Neural progenitor cell (in vitro differentiated cells): ENCODE data around the gene FSTL4. TPM values are rescaled to one million over a fixed set of nuclear protein-coding genes. Genes with fewer than 3 reads are reported as not detected.
A peak's percentile ranks its signal among the peaks of the same experiment; 100 is the strongest.

Experiments
- DNase-seq: peaks from one replicate; pipeline ENCODE4 v3.0.0-alpha.2; 2016; ENCODE audit warnings: low spot score
- H2AFZ ChIP-seq: fragments of 200-600 bp; sonication (generic); replicated peaks from 2 replicates; pipeline ENCODE4 v1.6.1; 2016; ENCODE audit warnings: antibody characterized with exemption
- H3F3A ChIP-seq: fragments of 200-600 bp; sonication (generic); 2 replicates; pipeline ENCODE4 v1.6.1; 2016; ENCODE audit warnings: antibody characterized with exemption, low read depth
- H3K27ac ChIP-seq: fragments of 200-600 bp; sonication (generic); 2 replicates; pipeline ENCODE4 v1.5.1; 2016; ENCODE audit warnings: mild to moderate bottlenecking
- H3K27me3 ChIP-seq: fragments of 200-600 bp; sonication (generic); 2 replicates; pipeline ENCODE4 v1.6.1; 2016; ENCODE audit warnings: mild to moderate bottlenecking, moderate library complexity
- H3K36me3 ChIP-seq: fragments of 200-600 bp; sonication (generic); 2 replicates; pipeline ENCODE4 v1.5.1; 2016
- H3K4me1 ChIP-seq: fragments of 200-600 bp; sonication (generic); 2 replicates; pipeline ENCODE4 v1.6.1; 2016; ENCODE audit warnings: mixed run types
- H3K4me2 ChIP-seq: fragments of 200-600 bp; sonication (generic); 2 replicates; pipeline ENCODE4 v1.6.1; 2016
- H3K4me3 ChIP-seq: fragments of 200-600 bp; sonication (generic); 2 replicates; pipeline ENCODE4 v1.5.1; 2016
- H3K79me2 ChIP-seq: fragments of 200-600 bp; sonication (generic); 2 replicates; pipeline ENCODE4 v1.6.1; 2016; ENCODE audit warnings: low read depth
- H3K9ac ChIP-seq: fragments of 200-600 bp; sonication (generic); 2 replicates; pipeline ENCODE4 v1.6.1; 2016
- H3K9me3 ChIP-seq: fragments of 200-600 bp; sonication (generic); 2 replicates; pipeline ENCODE4 v1.5.1; 2016; ENCODE audit warnings: low read depth
- H4K20me1 ChIP-seq: fragments of 200-600 bp; sonication (generic); 2 replicates; pipeline ENCODE4 v1.6.1; 2016; ENCODE audit warnings: low read depth
- H3K27ac Mint-ChIP-seq: 3 replicates; pipeline ENCODE4 v1.8.0; 2021; ENCODE audit warnings: mixed read lengths
- H3K27me3 Mint-ChIP-seq: 2 replicates; pipeline ENCODE4 v1.8.0; 2022; ENCODE audit warnings: low read depth, mild to moderate bottlenecking, inconsistent platforms, moderate library complexity, mixed read lengths; ENCODE audit not compliant: insufficient read depth
- H3K36me3 Mint-ChIP-seq: 3 replicates; pipeline ENCODE4 v1.8.0; 2021; ENCODE audit warnings: mixed read lengths
- H3K4me1 Mint-ChIP-seq: 3 replicates; pipeline ENCODE4 v1.8.0; 2021; ENCODE audit warnings: mixed read lengths
- H3K4me3 Mint-ChIP-seq: 3 replicates; pipeline ENCODE4 v1.8.0; 2021; ENCODE audit warnings: mild to moderate bottlenecking, moderate library complexity, mixed read lengths
- H3K9me3 Mint-ChIP-seq: 3 replicates; pipeline ENCODE4 v1.8.0; 2020; ENCODE audit warnings: mixed read lengths
- EZH2 ChIP-seq: fragments of 200-600 bp; sonication (generic); IDR thresholded peaks from 2 replicates; pipeline ENCODE4 v1.6.1; 2017; ENCODE audit warnings: antibody characterized with exemption, mild to moderate bottlenecking, moderate library complexity
- EZH2phosphoT487 ChIP-seq: fragments of 200-600 bp; sonication (generic); IDR thresholded peaks from 2 replicates; pipeline ENCODE4 v1.6.1; 2017; ENCODE audit warnings: antibody characterized with exemption
- total RNA-seq: library from RNA; depleted of rRNA; stranded (reverse); fragments of >200 nt; gene quantifications from 2 replicates; pipeline ENCODE4 v1.2.3, GENCODE V29; 2015; ENCODE audit warnings: low replicate concordance
- TF ChIP-seq, protein P1 (sequence below): fragments of 200-600 bp; sonication (generic); IDR thresholded peaks from 2 replicates; pipeline ENCODE4 v1.5.1; 2017; ENCODE audit warnings: antibody characterized with exemption, mild to moderate bottlenecking

The FSTL4 gene
- total RNA-seq, 1 donor from 2014 or later, result 0.95 TPM

DNA sequence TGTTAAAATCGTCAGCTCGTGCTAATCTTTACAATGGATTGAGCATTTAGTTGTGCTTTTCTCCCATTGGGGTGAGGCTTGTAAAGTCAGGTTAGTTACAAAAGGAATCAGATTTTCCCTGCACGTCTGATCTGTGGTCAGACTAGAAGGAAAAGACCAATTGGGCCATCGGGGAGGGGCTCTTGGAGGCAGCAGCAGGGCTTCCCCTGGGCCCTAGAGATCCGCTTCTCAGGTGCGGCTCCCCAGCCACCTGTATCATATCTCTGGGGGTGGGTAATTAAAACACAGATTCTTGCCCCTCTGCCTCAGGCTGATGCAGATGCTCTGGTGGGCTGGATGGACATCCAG is 360.2 kb downstream of the FSTL4 start:
- Histone ChIP-seq H3K27ac (no peak overlapping the region), H3K9ac (no peak overlapping the region), H3K27me3 (no peaks in the 10 kb centered on the region), H3K4me2 (peak overlapping the region; percentile 38), H3K4me1 (peaks cover 17% of the 10 kb centered on the region), H4K20me1 (no peaks in the 10 kb centered on the region), H3K79me2 (no peaks in the 10 kb centered on the region), H2AFZ (peak overlapping the region; percentile 85), H3F3A (no peaks in the 10 kb centered on the region), H3K9me3 (no peaks in the 10 kb centered on the region), H3K36me3 (no peaks in the 10 kb centered on the region), H3K4me3 (no peak overlapping the region)
- no peaks in the 10 kb centered on the region for H3K9me3 Mint-ChIP-seq
- H3K27me3 Mint-ChIP-seq, result peaks cover 8% of the 10 kb centered on the region
- TF ChIP-seq EZH2phosphoT487, result no peak
- TF ChIP-seq, protein P1, sequence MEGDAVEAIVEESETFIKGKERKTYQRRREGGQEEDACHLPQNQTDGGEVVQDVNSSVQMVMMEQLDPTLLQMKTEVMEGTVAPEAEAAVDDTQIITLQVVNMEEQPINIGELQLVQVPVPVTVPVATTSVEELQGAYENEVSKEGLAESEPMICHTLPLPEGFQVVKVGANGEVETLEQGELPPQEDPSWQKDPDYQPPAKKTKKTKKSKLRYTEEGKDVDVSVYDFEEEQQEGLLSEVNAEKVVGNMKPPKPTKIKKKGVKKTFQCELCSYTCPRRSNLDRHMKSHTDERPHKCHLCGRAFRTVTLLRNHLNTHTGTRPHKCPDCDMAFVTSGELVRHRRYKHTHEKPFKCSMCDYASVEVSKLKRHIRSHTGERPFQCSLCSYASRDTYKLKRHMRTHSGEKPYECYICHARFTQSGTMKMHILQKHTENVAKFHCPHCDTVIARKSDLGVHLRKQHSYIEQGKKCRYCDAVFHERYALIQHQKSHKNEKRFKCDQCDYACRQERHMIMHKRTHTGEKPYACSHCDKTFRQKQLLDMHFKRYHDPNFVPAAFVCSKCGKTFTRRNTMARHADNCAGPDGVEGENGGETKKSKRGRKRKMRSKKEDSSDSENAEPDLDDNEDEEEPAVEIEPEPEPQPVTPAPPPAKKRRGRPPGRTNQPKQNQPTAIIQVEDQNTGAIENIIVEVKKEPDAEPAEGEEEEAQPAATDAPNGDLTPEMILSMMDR, result no peak
- no peak for TF ChIP-seq EZH2
- H3K4me3 Mint-ChIP-seq, result no peak overlapping the region
- H3K4me1 Mint-ChIP-seq, result peaks cover 28% of the 10 kb centered on the region
- peak overlapping the region; percentile 72 for H3K27ac Mint-ChIP-seq
- peak; percentile 25 for DNase-seq
- no peaks in the 10 kb centered on the region for H3K36me3 Mint-ChIP-seq

DNA sequence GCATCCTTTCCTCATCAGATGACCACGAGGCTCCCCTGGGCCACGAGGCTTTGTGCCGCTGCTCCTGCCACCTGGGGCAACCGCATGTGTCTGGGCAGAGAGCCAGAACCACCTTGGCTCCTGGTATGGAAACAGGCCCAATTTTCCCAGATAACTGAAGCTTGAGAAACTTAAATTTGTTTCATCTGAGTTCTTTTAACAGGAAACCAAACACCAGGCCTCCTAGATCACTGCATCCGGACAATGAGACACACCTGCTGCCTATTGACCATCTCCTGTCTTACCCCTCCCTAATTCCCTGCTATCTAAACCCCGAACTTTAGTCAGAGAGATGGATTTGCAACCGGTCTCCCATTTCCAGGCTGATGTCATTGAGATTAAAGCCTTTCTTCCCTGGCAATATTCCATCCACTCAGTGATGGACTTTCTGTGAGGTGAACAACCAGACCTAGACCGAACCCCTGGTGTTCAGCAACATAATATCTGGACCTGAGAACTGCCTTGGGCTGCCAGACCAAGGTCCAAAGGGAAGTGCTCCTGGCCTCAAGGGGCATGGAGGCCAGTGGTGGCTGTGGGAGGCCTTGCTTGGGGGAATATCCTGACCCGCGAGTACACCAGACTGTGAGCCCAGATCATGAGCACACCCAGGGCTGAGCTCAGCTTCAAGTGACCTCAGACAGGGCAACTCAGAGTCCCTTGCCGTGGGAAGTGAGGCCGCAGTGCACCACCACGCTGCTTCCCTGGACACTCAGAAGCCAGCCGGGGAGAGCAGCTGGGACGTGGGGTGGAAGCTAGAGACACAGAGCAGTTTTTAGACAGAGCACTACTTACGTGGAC is 360.8 kb downstream of the FSTL4 start:
- no peak for TF ChIP-seq EZH2phosphoT487
- Histone ChIP-seq H2AFZ (peak overlapping the region; percentile 85), H3K4me1 (peaks cover 17% of the 10 kb centered on the region), H3K36me3 (no peaks in the 10 kb centered on the region), H3K4me3 (no peak overlapping the region), H3K4me2 (peak overlapping the region; percentile 38), H3K9me3 (no peaks in the 10 kb centered on the region), H3F3A (no peaks in the 10 kb centered on the region), H3K27ac (no peak overlapping the region), H3K27me3 (no peaks in the 10 kb centered on the region), H4K20me1 (no peaks in the 10 kb centered on the region), H3K79me2 (no peaks in the 10 kb centered on the region), H3K9ac (no peak overlapping the region)
- H3K9me3 Mint-ChIP-seq, result no peaks in the 10 kb centered on the region
- no peaks in the 10 kb centered on the region for H3K36me3 Mint-ChIP-seq
- H3K27ac Mint-ChIP-seq, result peak overlapping the region; percentile 72
- no peak for DNase-seq
- no peak overlapping the region for H3K4me3 Mint-ChIP-seq
- H3K27me3 Mint-ChIP-seq, result peaks cover 8% of the 10 kb centered on the region
- peaks cover 28% of the 10 kb centered on the region for H3K4me1 Mint-ChIP-seq

DNA sequence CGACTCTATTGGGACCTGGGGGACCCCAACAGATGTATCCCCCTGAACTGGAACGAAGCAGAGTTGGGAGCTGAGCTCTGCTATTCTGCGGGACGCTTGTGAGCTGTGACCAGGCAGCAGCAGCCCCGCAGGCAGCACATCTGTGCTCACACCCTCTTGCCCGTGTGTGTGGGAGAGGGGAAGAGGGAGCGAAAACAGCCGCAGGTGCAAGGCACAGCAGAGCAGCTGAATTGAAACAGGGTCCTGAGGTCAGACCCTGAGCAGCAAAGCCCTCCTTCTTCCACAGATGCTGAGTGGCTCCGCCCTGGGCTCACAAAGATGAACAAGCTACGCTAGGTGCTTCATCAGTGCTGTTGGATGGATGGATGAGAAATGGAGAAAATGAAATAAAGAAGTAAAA is 361.8 kb downstream of the FSTL4 start:
- Mint-ChIP-seq H3K27ac (no peak overlapping the region), H3K4me3 (no peak overlapping the region), H3K9me3 (no peaks in the 10 kb centered on the region), H3K36me3 (no peaks in the 10 kb centered on the region), H3K4me1 (peaks cover 25% of the 10 kb centered on the region), H3K27me3 (peaks cover 10% of the 10 kb centered on the region)
- DNase-seq, result no peak
- H3K27me3 ChIP-seq, result no peaks in the 10 kb centered on the region
- no peak overlapping the region for H3K4me3 ChIP-seq
- H3K36me3 ChIP-seq, result no peaks in the 10 kb centered on the region
- H4K20me1 ChIP-seq, result no peaks in the 10 kb centered on the region
- H3K4me2 ChIP-seq, result no peak overlapping the region
- H3K27ac ChIP-seq, result no peak overlapping the region
- no peaks in the 10 kb centered on the region for H3K9me3 ChIP-seq
- peaks cover 8% of the 10 kb centered on the region for H3K4me1 ChIP-seq
- TF ChIP-seq EZH2, result no peak
- no peak for TF ChIP-seq EZH2phosphoT487
- no peaks in the 10 kb centered on the region for H3K79me2 ChIP-seq
- no peak overlapping the region for H3K9ac ChIP-seq
- no peaks in the 10 kb centered on the region for H3F3A ChIP-seq
- no peak overlapping the region for H2AFZ ChIP-seq

DNA sequence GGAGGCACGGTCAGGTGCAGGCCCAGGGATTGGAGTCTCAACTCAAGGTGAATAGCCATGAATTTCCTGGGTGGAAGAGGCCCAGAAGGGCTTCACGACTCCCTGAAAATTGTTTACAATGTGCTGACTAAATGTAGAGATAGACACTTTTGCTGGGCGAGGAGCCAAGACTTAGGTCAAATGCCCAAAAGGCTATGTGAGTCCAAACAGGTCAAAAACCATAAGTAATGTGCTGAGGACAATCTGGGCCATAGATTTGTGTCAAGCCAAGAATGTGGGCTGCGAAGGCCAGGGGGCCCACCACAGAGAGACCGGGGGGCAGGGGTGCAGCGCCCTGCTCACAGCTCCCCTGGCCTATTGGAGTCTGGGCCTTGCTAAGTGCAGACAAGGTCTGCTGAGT is 362.7 kb downstream of the FSTL4 start:
- Mint-ChIP-seq H3K9me3 (no peaks in the 10 kb centered on the region), H3K36me3 (no peaks in the 10 kb centered on the region), H3K27me3 (peaks cover 8% of the 10 kb centered on the region), H3K4me3 (no peak overlapping the region), H3K4me1 (peaks cover 26% of the 10 kb centered on the region), H3K27ac (no peak overlapping the region)
- TF ChIP-seq, protein P1, result no peak
- no peak for TF ChIP-seq EZH2
- no peak for TF ChIP-seq EZH2phosphoT487
- H3K9ac ChIP-seq, result no peak overlapping the region
- no peaks in the 10 kb centered on the region for H3K9me3 ChIP-seq
- no peaks in the 10 kb centered on the region for H3K36me3 ChIP-seq
- no peak overlapping the region for H3K4me3 ChIP-seq
- no peak overlapping the region for H3K4me2 ChIP-seq
- H3K27ac ChIP-seq, result no peak overlapping the region
- no peaks in the 10 kb centered on the region for H4K20me1 ChIP-seq
- H3K4me1 ChIP-seq, result peaks cover 8% of the 10 kb centered on the region
- H3K79me2 ChIP-seq, result no peaks in the 10 kb centered on the region
- no peak for DNase-seq
- no peaks in the 10 kb centered on the region for H3F3A ChIP-seq
- no peak overlapping the region for H2AFZ ChIP-seq
- H3K27me3 ChIP-seq, result no peaks in the 10 kb centered on the region
